CD1c-positive myeloid dendritic cell (primary cell): ENCODE data around the gene CES3.
A peak's percentile ranks its signal among the peaks of the same experiment; 100 is the strongest.

Experiments used
- DNase-seq: peaks from one replicate; pipeline ENCODE4 v3.0.0-alpha.2; 2016; ENCODE audit errors: extremely low spot score

The CES3 gene

DNA sequence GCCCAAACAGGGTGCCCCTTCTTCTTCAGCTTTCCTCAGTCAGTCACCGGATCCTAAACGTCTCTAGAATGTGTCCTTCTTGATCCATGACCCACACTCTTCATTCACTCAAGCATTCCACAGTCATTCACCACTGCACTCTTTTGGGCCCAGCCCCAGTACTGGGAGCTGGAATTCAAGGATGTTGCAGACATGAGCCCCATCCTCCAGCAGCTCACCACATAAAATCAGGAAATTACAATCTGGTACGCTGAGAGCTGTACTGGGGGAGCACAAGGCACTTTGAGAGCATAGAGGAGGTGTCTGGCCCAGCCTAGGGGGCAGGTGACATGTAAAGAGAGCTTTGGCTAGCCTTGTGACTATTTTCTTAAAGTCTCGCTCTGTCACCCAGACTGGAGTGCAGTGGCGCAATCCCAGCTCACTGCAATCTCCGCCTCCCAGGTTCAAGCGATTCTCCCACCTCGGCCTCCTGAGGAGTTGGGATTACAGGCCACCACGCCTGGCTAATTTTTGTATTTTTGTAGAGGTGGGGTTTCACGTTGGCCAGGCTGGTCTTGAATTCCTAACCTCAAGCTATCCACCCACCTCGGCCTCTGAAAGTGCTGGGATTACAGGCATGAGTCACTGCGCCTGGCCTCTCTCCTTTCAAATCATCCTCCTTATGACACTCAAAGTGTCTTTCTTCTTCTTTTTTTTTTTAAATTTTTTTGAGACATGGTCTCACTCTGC, 46.0 kb downstream of the CES3 start:
- no peak for DNase-seq

DNA sequence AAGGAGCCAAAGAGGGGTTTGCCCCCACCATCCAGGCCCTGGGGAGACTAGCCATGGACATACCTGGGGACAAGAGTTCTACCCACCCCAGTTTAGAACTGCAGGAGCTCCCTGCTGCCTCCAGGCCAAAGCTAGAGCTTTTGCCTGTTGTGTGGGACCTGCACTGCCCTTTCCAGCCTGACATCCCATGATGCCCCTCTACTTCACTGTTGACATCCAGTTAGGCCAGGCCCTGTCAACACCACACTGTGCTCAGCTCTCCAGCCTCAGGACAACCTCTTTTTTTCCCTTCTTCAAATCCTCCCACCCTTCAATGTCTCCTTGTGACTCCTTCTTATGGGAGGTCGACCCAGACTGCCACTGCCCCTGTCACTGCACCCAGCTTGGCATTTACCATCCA, 48.1 kb downstream of the CES3 start:
- no peak for DNase-seq

- no peak for DNase-seq
Measured at GRCh38 chr16:67011274-67011673, 50.2 kb downstream of the CES3 start.

- DNase-seq, result no peak
Measured at GRCh38 chr16:67013233-67013822, 52.3 kb downstream of the CES3 start.

DNA sequence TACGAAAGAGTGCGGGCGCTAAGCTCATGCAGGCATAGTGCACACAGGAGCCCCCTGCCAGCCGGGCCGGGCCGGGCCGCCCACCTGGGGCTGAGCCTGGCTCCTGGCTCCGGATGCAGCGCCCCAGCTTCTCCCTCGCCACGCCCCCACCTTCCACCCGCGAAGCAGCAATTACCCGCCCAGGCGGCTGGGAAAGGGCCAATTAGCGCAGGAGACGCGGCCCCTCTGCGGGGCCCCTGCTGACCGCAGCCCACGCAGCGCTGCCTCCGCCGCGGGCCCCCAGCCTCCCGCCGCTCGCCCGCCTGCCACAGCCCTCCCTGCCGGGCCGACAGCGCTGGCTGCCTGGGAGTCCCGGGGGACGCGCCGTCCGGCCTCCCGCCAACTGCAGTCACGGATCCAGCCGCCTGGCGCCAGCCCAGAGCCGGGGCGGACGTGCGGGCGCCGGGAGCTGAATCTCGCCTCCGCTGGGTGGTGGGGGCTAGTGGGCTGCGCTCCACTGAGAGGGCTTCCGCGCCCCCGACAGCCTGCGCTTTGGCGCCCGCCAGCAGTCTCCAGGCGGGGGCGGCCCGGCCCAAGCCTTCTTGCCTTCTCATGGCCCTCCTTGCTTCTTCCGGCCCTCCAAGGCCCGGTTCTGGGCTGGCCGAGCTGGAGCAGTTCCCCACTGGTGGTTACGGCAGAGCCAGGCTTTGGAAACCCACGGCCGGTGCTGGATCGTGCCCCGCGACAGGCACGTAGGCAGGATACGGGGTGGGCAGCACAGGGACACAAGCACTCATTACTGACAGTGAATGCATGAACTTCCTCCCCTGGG, 53.0 kb downstream of the CES3 start:
- peak; percentile 51 for DNase-seq

DNA sequence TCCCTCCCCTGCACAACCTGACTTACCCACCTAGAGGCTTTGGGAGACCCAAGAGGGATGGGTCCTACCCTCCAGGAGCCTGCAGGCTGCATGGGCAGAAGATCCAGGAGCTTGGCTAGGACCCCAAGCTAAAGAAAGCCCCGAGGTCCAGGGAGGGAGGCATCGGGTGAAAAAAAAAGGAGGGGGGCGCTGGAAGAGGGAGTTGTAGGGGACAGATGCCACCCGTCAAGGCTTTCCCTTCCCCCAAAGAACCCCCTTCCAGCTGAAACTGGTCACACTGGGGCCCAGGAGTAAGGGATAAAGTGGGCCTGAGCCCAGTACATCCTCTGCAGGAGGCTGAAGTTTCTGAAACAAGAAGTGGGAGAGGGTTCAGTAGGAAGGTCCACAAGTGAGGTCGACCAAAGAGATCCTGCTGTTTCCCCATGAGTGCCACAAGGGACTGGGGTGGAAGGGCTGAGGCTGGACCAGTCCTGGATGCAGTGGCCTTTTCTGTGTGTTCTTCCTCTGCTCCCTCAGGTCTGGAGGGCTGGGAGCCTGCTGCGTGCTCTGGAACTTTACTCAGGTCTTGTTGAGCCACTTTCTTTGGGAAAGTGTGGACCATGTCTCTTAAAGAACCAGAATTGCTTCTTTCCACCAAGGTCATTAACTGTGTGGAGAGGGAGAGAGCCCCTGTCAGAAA, 53.7 kb downstream of the CES3 start:
- no peak for DNase-seq

GRCh38 chr16:67015313-67015731, 54.3 kb downstream of the CES3 start:
- no peak for DNase-seq

DNA sequence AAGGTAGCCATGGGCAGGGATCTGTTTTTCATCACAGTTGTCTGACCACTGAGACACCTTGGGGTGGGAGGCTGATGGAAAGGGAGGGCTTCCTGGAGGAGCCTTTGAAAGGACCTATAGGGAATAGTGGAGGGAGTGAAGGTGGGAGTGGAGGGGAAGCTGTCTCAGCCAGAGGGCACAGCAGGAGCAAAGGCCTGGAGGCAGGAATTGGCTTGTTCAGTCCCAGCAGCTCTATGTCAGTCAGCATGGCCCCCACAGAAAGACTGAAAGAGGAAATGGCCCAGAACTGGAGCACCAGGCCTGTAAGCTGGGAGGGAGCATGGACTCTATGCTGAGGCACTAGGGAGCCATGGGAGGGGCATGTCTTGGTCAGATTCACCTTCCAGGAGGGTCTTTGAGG, 55.1 kb downstream of the CES3 start:
- DNase-seq, result no peak

DNA sequence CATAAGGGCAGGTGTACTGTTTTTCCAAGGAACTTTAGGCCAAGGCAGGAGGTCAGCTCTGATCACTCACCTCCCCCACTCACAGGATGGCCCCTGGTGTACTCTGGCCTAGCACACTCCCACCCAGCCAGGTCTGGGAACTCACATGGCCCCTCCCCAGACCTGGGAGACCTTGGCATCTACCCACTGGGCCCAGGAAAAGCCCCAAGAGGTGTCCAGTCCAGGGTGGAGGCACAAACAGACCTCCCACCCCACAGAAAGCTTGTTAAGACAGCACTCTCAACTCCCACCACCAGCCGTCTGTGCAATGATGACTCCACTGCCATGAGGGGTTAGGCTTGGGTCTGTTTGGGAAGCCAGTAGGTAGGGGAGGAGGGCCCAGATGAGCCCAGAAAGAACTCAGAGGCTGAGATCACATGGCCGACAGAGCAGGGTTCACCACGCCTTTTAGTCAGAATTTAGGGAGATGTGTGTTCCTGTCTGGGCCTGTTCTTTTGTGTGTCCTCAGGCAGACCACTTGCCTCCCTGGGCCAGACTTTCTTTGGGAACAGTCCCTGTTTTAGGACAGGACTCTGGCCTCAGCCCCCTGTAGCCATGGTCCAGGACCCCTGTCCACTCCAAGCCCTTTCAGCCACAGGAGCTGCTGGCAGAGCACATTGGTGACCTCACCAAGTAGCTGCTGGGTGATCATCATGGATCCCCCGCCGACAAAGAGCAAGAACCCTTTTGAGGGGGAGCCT, 55.8 kb downstream of the CES3 start:
- DNase-seq, result no peak

DNA sequence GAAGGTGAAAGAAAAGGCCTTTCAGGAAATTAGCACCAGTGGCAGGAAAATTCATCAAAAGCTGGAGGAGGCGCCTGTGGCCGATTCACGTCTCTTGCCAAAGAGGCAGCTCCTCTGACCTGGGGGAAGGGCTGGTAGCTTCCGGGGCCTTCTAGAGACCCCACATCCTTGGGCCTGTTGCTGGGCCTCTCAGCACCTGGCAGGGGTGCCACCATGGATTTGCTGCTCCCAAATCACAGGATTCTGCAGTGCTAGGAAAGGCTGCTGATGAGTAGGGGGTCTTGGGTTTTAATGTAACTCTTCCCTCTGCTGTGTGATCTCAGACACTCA, 56.3 kb downstream of the CES3 start:
- no peak for DNase-seq

- DNase-seq, result peak; percentile 84
Measured at GRCh38 chr16:67017810-67018488, 56.9 kb downstream of the CES3 start.

GRCh38 chr16:67019171-67019570, 58.1 kb downstream of the CES3 start:
- DNase-seq, result no peak

DNA sequence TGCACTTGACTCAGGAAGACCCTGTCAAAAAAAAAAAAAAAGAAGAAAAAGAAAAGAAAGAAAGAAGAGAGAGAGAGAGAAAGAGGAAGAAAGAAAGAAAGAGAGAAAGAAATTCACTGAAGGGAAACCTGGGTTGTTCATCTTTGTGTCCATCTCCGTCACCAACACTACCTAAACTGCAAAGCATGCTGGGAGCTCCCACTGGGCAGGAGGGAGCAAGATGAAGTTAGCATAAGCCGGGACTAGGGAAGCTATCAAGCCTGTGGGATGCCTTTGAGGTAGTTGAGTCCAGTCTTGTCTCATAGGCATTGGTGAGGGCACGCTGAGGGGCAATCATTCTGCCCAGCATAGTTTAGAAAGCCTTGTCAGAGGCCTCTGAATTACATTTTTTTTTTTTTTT, 60.3 kb downstream of the CES3 start:
- no peak for DNase-seq

DNA sequence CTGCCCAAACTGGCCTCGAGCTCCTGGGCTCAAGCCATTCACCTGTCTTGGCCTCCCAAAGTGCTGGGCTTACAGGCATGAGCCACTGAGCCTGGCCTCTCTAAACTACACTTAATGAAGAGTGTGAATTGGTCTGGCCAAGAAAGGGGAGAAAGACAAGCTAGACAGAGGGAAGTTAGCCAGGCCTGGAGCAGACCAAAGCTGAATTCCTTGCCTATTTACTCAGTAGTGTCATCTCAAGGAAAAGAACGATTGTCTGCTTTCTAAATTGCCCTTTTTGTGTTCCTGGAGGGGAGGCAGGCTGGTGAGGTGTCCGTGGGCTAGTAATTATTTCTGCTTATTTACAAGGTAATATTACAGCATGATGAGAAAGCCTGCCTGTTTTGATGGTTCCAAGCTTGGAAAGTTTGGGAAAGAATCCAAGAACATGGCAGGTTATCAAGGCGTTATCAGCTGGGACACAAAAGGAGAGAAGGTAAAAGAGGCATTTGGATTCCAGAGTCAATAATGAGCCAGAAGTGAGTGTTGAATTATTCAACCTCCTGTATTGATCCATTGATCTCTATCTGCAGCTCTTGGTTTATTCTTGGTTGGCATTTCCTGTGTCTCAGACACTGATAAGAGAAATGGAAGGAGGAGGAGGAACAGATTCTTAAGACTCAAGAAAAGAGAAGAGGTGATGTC, 61.6 kb downstream of the CES3 start:
- no peak for DNase-seq

GRCh38 chr16:67023689-67024088, 62.6 kb downstream of the CES3 start:
- no peak for DNase-seq
